Measurements from ENCODE around the gene PLA2G4E.

Gene PLA2G4E

DNA sequence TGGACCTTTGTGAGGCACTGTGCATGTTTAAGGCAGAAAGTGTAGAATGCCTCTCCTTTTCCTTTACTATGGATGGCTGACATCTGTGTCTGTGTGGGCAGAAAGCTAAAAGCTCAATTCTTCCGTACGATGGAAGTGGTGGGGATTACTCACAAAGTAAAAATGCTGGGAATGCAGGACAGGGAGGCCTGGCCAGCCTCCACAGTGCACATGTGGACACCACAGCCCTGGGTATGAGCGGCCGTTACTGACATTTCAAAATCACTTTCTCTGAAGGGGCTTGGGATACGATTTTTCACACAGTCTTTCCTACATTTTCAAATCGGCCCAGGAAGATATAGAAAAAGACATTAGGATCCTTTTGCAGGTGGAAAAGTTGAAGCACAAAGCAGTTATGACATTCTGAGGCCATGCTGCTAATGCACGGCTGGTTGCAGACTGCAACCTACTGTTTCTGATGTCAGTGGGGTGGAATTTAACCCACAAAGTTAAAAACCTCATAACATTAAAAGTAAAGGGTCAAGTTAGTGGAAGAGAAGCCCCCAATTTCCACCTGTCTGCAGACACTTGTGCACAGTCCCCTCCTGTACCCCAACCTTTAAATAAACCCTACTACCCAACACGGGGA is 76.4 kb downstream of the PLA2G4E start:
- H3K4me3 ChIP-seq (ENCODE audit: low read depth, low read length), result no peak overlapping the region
- no peak for TF ChIP-seq CTCF (IDR thresholded peaks at IDR 0.05; ENCODE audit: insufficient read depth, low read depth, low read length, missing control alignments)
- no peak for DNase-seq (ENCODE audit: low read depth)

GRCh38 chr15:41943543-41944312 is 77.1 kb downstream of the PLA2G4E start:
- no peak for TF ChIP-seq CTCF (IDR thresholded peaks at IDR 0.05; ENCODE audit: insufficient read depth, low read depth, low read length, missing control alignments)
- H3K4me3 ChIP-seq (ENCODE audit: low read depth, low read length), result no peak overlapping the region
- no peak for DNase-seq (ENCODE audit: low read depth)

GRCh38 chr15:41942886-41943285 is 78.0 kb downstream of the PLA2G4E start:
- TF ChIP-seq CTCF (IDR thresholded peaks at IDR 0.05; ENCODE audit: insufficient read depth, low read depth, low read length, missing control alignments), result no peak
- no peak for DNase-seq (ENCODE audit: low read depth)
- no peak overlapping the region for H3K4me3 ChIP-seq (ENCODE audit: low read depth, low read length)

DNA sequence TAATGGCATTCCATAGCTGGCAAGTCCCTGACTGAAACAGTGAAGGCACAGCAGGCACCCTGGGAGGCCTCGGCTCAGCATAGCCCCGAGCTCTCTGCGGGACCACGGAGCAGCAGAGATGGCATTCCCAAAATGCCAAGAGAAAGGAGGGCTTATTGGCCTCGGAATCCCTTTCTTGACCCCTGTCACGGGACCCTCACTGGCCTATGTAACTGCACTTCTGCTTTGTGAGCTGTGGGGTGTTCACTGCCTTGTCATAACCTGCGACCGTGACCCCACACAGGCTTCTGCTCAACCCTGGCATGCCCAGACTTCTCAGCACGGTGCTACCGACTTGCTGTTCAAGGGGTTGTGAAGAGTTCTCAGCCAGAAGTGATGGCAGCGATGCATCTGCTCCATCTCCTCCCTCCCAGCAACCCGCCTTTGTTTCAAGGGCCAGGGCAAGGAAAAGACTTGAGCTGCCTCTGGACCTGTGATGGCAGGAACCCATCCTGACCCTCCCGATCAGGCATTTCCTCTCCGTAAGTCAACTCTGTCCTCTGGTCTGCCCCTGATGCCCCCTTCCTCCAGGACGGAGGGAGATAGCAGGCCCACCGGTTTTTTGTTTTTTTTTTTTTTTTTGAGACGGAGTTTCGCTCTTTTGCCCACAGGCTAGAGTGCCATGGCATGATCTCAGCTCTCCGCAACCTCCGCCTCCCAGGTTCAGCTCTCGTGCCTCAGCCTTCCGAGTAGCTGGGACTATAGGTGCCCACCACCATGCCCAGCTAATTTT is 79.0 kb downstream of the PLA2G4E start:
- TF ChIP-seq CTCF (IDR thresholded peaks at IDR 0.05; ENCODE audit: insufficient read depth, low read depth, low read length, missing control alignments), result no peak
- no peak overlapping the region for H3K4me3 ChIP-seq (ENCODE audit: low read depth, low read length)
- DNase-seq (ENCODE audit: low read depth), result no peak

- H3K4me3 ChIP-seq (ENCODE audit: low read depth, low read length), result no peak overlapping the region
- DNase-seq (ENCODE audit: low read depth), result no peak
- no peak for TF ChIP-seq CTCF (IDR thresholded peaks at IDR 0.05; ENCODE audit: insufficient read depth, low read depth, low read length, missing control alignments)
Observed at GRCh38 chr15:41940441-41940857, 80.4 kb downstream of the PLA2G4E start.

DNA sequence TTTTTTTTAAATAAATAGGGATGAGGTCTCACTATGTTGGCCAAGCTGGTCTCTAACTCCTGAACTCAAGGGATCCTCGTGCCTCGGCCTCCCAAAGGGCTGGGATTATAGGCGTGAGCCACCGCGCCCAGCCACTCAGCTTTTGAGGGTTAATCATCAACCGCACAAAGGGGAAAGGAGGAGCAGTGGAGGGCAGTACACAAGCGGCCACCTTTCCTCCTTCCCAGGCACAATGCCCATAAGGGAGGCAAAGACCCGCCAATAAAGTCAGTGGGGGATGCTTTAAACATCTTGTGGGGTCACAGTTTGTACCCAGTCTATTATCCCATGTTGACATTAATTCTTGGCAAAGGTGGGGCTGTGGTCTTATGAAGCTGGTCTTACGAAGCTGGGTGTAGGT is 80.9 kb downstream of the PLA2G4E start:
- H3K4me3 ChIP-seq (ENCODE audit: low read depth, low read length), result no peak overlapping the region
- TF ChIP-seq CTCF (IDR thresholded peaks at IDR 0.05; ENCODE audit: insufficient read depth, low read depth, low read length, missing control alignments), result no peak
- no peak for DNase-seq (ENCODE audit: low read depth)
